ENCODE results near the gene MED4.

Gene MED4

DNA sequence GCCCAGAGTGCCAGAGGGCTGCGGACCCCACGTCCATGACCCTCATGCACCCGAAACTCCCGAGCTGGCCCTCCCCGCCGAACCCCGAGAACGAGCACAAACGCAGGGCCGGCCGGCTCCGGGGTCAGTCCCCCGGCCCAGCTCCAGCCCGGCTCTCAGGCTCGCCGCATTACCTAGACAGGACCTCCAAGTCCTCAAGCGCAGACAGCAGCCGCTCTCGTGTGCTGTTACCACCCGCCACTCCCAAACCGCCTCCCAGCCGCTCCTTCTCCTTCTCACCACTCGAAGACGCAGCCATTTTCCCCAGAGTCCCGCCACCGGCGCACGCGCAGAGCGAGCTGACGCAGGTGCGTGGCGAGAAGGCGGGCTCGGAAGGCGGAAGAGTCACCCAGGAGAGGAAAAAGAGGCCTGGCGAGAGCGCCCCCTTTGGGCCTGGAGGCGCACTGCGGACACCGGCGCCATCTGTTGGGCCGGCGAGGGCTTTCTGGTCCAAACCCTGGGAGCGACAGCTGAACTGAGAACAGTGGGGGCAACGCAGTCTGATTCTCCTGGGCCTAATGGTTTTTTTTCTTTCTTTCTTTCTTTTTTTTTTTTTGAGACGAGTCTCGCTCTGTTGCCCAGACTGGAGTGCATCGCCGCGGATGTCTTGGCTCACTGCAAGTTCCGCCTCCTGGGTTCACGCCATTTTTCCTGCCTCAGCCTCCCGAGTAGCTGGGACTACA lies at the start of gene MED4:
Gene MED4, minus strand, starts transcription at position 324 of the 722 bp plus-strand sequence. Its CDS starts 26 bp downstream, at position 298.
- DNase-seq: peak; percentile 88

GRCh38 chr13:48144413-48145035 lies 49.6 kb upstream of the MED4 start:
- DNase-seq: no peak

DNA sequence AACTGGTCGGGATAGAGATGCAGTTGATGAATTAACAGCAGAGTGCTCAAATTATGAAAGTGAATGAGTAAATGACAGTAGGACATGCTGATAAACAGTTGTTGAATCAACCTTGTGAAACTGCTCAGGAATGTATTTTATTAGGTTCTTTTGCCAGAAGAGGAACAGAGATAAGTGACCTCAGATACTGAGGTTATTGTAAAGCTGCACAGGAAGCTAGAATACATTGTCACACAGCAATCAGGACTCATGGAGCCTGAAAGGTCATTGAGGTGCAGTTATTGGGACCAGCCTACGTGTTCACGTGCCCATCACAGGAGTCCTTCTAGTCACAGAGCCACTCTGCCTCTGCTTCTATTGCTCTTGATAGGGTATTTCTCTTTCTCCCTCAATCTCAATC lies 47.5 kb upstream of the MED4 start:
- DNase-seq: no peak

DNA sequence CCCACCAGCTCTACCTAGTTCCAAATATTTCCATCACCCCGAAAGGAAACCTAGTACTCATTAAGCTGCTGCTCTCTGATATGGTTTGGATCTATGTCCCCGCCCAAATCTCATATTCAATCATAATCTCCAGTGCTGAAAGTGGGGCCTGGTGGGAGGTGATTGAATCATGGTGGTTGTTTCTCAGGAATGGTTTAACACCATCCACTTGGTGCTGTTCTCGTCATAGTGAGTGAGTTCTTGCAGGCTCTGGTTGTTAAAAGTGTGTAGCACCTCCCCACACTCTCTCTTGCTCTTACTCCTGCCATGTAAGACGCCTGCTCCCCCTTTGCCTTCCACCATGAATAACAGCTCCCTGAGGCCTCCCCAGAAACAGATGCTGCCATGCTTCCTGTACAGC lies 43.4 kb upstream of the MED4 start:
- DNase-seq: no peak

- DNase-seq: no peak
Observed at GRCh38 chr13:48132961-48133360, 38.1 kb upstream of the MED4 start.

DNA sequence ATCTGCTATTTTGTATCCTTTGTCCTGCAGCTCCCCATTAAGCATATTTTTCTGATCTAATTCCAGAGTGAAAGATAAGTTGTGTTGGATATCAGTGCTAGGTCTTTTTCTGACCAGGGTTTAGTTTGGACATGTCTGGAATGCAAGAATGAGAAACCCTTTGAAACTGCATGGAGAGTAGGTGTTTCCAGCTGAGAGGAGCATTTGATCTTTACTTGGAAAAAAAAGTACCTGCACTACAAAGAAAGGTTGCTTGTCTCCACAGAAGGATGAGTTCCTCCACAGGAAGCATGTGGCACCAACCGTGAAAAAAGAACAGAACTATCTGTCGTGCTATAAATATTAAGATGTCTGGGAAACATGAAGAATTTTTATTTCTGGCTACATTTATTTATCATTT lies 36.6 kb upstream of the MED4 start:
- DNase-seq: no peak

- DNase-seq: peak; percentile 86
Observed at GRCh38 chr13:48126944-48127830, 32.3 kb upstream of the MED4 start.

GRCh38 chr13:48125794-48126228 lies 30.9 kb upstream of the MED4 start:
- no peak for DNase-seq

DNA sequence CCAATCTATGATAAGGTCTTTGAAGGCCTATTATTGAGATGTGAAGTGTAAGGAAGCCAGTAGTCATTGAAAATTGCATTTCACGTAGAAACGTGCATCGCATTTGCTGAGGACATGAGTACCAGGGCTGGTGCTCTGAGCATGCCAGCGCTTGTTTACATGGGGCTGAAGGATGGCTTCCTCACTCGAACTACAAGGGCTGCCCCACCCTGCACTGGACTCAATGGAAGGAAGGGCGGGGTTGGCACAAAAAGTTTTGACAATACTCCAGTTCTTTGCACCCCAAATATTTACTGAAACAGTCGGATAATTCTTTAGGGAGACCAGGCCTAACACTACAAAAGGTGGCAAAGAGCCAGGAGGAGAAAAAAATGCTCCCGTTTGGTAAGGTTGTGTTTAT lies 28.9 kb upstream of the MED4 start:
- DNase-seq: no peak

DNA sequence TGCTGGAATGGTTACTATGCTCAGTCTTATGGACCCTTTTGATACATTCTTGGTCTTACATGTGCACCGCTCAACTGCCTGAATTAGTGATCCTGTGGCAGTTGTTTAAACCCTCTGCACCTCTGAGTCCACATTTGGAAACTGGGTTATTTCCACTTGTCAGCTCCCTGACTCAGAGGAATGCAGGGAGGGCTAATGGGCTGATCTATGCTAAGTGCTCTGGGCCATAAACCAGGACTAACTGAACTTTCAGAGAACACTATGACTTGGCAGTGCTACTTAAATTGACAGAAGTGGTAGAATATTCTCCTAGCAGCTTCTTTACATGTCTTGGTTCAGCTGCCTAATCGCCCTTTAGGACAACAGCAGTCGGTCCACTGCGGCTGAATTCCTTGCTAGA lies 26.8 kb upstream of the MED4 start:
- DNase-seq: no peak

DNA sequence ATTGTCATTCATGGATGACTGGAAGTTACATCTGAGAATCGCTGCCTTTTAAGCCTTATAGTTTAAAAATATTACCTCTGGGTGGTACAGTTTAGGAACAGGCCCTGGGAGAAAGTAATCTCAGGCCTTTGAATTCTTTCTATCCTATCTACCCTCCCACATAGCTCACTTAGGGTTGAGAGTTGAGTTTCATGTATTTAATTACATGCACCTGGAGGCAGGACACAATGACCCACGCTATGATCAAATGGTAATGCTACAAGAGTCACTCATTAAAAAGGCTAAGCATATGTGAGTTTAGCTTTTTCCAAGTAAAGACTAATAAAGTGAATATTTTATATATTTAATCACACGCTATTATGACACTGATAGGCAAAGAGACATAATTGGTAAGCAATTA lies 25.3 kb upstream of the MED4 start:
- no peak for DNase-seq

DNA sequence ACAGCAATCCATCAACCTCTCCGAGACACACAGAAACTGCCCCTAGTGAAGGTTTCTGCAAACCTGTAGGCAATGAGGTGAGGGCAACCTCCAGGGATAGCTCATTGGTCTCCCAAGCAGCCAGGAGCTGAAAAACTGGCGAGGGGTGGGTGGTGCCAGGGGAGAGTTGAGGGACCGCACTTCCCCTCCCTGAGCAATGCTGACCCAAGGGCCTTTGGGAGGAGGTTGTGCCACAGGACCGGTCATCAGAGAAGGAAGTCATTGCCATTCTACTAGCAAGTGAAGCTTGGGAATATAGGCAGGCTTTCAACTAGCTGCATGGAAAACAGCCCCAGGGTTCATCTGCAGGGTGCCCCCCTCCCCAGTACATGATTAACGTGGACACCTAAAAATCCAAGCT lies 23.1 kb upstream of the MED4 start:
- no peak for DNase-seq

DNA sequence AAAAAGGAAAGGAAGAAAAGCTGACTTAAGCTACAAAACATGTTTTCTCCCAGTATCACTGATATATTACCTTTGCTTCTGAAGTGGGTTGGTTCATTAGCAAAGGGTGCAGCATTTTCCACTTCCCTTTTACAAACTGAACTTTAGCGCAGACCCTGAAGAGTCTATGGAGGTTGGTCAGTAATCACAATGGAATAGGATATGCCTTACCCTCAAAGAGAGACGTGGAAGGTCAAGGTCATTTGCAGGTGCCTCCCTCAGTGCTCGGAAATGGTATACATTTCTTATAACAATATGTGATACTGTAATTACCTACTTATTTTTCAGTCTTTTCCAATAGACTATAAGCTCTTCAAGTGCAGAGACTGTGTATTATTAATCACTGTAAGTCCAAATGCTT lies 21.9 kb upstream of the MED4 start:
- DNase-seq: no peak

DNA sequence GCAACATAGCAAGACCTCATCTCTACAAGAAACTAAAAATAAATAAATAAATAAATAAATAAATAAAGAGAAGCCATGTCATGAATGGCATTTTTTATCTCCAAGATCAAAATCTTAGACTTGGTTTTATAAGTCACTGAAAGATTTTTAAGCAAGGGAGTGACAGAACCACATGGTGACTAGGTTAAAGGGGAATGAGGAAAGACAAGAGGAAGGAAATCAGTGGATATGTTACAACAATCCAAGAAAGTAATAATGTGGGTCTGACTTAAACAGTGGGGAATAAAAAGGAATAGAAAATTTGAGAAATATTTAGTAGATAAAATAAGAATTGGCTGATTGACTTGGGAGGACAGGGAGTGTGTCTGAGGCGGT lies 18.8 kb upstream of the MED4 start:
- DNase-seq: no peak

GRCh38 chr13:48112896-48113755 lies 18.2 kb upstream of the MED4 start:
- no peak for DNase-seq

- DNase-seq: no peak
Observed at GRCh38 chr13:48110931-48111721, 16.2 kb upstream of the MED4 start.

GRCh38 chr13:48110132-48110868 lies 15.4 kb upstream of the MED4 start:
- DNase-seq: no peak

- no peak for DNase-seq
Observed at GRCh38 chr13:48108106-48108505, 13.2 kb upstream of the MED4 start.

DNA sequence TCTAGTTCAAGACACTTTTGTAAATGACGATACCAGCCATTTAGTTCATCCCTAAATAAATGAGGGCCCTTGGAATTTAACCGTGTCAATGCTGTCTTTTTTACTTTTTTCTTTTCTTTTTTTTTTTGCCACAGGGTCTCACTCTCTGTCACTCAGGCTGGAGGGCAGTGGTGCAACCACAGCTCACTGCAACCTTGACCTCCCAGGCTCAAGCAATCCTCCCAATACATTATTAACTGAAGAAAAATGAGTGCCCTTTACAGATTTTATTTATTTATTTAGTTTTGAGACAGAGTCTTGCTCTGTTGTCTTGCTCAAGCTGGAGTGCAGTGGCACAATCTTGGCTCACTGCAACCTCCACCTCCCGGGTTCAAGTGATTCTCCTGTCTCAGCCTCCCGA lies 2.9 kb upstream of the MED4 start:
- no peak for DNase-seq

- no peak for DNase-seq
Observed at GRCh38 chr13:48096670-48097069, 1.8 kb upstream of the MED4 start.

DNA sequence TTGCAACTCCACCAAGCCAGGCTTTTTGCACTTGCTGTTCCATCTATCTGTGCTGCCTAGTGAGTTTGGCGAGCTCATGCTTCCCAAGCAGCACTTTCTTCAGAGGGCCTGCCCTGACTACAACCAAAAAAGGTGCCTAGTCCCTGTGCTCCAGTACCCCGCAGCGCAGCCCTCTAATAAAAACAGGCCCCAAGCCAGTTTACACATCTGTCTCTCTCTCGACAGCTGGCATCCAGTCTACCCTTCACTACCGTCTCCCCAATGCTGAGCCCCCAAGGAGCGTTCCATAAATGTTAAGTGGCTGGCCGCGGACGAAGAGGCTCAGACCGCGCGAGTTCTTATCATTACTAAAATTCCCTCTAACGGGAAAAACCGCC lies 512 bp downstream of the MED4 start:
- no peak for DNase-seq

Data from NCI-H1694 (cell line).